ENCODE results near the gene ZNF43. TPM values are rescaled to one million over a fixed set of nuclear protein-coding genes. Genes with fewer than 3 reads are reported as not detected.
A peak's percentile ranks its signal among the peaks of the same experiment; 100 is the strongest.
"Not testable (repeated sequence)": the region's sequence is repeated elsewhere in the genome, so short reads cannot be mapped to it uniquely, and the experiment has no call there.

The ZNF43 gene
- total RNA-seq (23.4 TPM), polyA plus RNA-seq (ENCODE audit: insufficient read depth, low read depth, low replicate concordance) (4.8 TPM)
- long read RNA-seq, donor 1, full-length matches to known transcripts, result 8 of 8 reads
- long read RNA-seq, donor 1, partial matches to known transcripts, result 0 of 8 reads
- long read RNA-seq, donor 1, other reads (novel, unspliced or antisense), result 0 of 8 reads
- long read RNA-seq, donor 2, full-length matches to known transcripts, result 13 of 13 reads
- long read RNA-seq, donor 2, partial matches to known transcripts, result 0 of 13 reads
- long read RNA-seq, donor 2, other reads (novel, unspliced or antisense), result 0 of 13 reads
- long read RNA-seq, donor 3, full-length matches to known transcripts, result 5 of 5 reads
- long read RNA-seq, donor 3, partial matches to known transcripts, result 0 of 5 reads
- long read RNA-seq, donor 3, other reads (novel, unspliced or antisense), result 0 of 5 reads
- long read RNA-seq, donor 4, transcript ZNF43-204 (1 exons, 2,051 nt), result major isoform, 5 of 8 reads
- long read RNA-seq, donor 4, partial matches to known transcripts, result 0 of 8 reads
- long read RNA-seq, donor 4, other reads (novel, unspliced or antisense), result 0 of 8 reads
- long read RNA-seq, donor 5, partial matches to known transcripts, result 0 of 1 reads
- long read RNA-seq, donor 5, other reads (novel, unspliced or antisense), result 0 of 1 reads
- long read RNA-seq, donor 6, partial matches to known transcripts, result 0 of 3 reads
- long read RNA-seq, donor 6, other reads (novel, unspliced or antisense), result 0 of 3 reads
- long read RNA-seq, donor 7, transcript ZNF43-201 (4 exons, 2,881 nt), result major isoform, 10 of 17 reads
- long read RNA-seq, donor 7, partial matches to known transcripts, result 0 of 17 reads
- long read RNA-seq, donor 7, other reads (novel, unspliced or antisense), result 5 of 17 reads
- long read RNA-seq, donor 8, full-length matches to known transcripts, result 6 of 6 reads
- long read RNA-seq, donor 8, partial matches to known transcripts, result 0 of 6 reads
- long read RNA-seq, donor 8, other reads (novel, unspliced or antisense), result 0 of 6 reads
- long read RNA-seq, donor 9, full-length matches to known transcripts, result 7 of 7 reads
- long read RNA-seq, donor 9, partial matches to known transcripts, result 0 of 7 reads
- long read RNA-seq, donor 9, other reads (novel, unspliced or antisense), result 0 of 7 reads
- long read RNA-seq, donor 10, full-length matches to known transcripts, result 6 of 6 reads
- long read RNA-seq, donor 10, partial matches to known transcripts, result 0 of 6 reads
- long read RNA-seq, donor 10, other reads (novel, unspliced or antisense), result 0 of 6 reads

- H3K36me3 ChIP-seq (ENCODE audit: control insufficient read depth in 2 of 3, insufficient read depth in 3 of 3, low read length in 3 of 3), result peaks cover under 1 to 5% (median 2%) of the 10 kb centered on the region in 3 donors
- peak within 1 kb of the TSS; percentile 86 to 94 (median 89) for H3K4me3 ChIP-seq (ENCODE audit: low read length in 3 of 3)
- TF ChIP-seq CTCF (IDR thresholded peaks at IDR 0.05; ENCODE audit: borderline replicate concordance, extremely low read depth, insufficient read depth), result no peak
- intact Hi-C loops (cut with DNase I), result no loop called here
- peak; percentile 96 to 99 (median 98) for DNase-seq
- H3K27me3 ChIP-seq (ENCODE audit: control insufficient read depth, insufficient read depth, low read length), result no peaks in the 10 kb centered on the region
- H3K9ac ChIP-seq (ENCODE audit: low read length in 3 of 3), result peak within 1 kb of the TSS; percentile 57 to 95 (median 79)
- peak within 1 kb of the TSS; percentile 89 to 93 for H3K27ac ChIP-seq (ENCODE audit: low read depth in 2 of 2, low read length in 2 of 2)
- no peaks in the 10 kb centered on the region for H3K9me3 ChIP-seq (ENCODE audit: control insufficient read depth in 2 of 3, insufficient read depth in 1 of 3, low read length in 3 of 3)
- peak; percentile 95 for FAIRE-seq
- peaks cover 0 to 6% (median 0%) of the 10 kb centered on the region in 3 donors for H3K4me1 ChIP-seq (ENCODE audit: control insufficient read depth in 2 of 3, insufficient read depth in 2 of 3, low read depth in 1 of 3, low read length in 3 of 3)
These were observed at the start of gene ZNF43 for GRCh38 chr19:21835810-21836444. Gene ZNF43 (minus strand): TSS chr19:21836182. CDS start chr19:21836038, 144 bp downstream.

- intact Hi-C loops (cut with DNase I); H3K4me3 ChIP-seq (ENCODE audit: low read length in 3 of 3); H3K9ac ChIP-seq (ENCODE audit: low read length in 3 of 3); DNase-seq; H3K27me3 ChIP-seq (ENCODE audit: control insufficient read depth, insufficient read depth, low read length); H3K4me1 ChIP-seq (ENCODE audit: control insufficient read depth in 2 of 3, insufficient read depth in 2 of 3, low read depth in 1 of 3, low read length in 3 of 3); H3K27ac ChIP-seq (ENCODE audit: low read depth in 2 of 2, low read length in 2 of 2); FAIRE-seq; H3K9me3 ChIP-seq (ENCODE audit: control insufficient read depth in 2 of 3, insufficient read depth in 1 of 3, low read length in 3 of 3); H3K36me3 ChIP-seq (ENCODE audit: control insufficient read depth in 2 of 3, insufficient read depth in 3 of 3, low read length in 3 of 3): not testable (repeated sequence)
These were observed 49.5 kb upstream of the ZNF43 start for GRCh38 chr19:21885516-21885915.

GRCh38 chr19:21884786-21885185 is 48.8 kb upstream of the ZNF43 start:
- H3K4me1 ChIP-seq (ENCODE audit: control insufficient read depth in 2 of 3, insufficient read depth in 2 of 3, low read depth in 1 of 3, low read length in 3 of 3); H3K27ac ChIP-seq (ENCODE audit: low read depth in 2 of 2, low read length in 2 of 2); FAIRE-seq; intact Hi-C loops (cut with DNase I); DNase-seq; H3K36me3 ChIP-seq (ENCODE audit: control insufficient read depth in 2 of 3, insufficient read depth in 3 of 3, low read length in 3 of 3); H3K9ac ChIP-seq (ENCODE audit: low read length in 3 of 3); H3K27me3 ChIP-seq (ENCODE audit: control insufficient read depth, insufficient read depth, low read length); H3K9me3 ChIP-seq (ENCODE audit: control insufficient read depth in 2 of 3, insufficient read depth in 1 of 3, low read length in 3 of 3); H3K4me3 ChIP-seq (ENCODE audit: low read length in 3 of 3): not testable (repeated sequence)

- H3K9ac ChIP-seq (ENCODE audit: low read length in 3 of 3), result no peak overlapping the region
- DNase-seq (peak in 3 of 5 donors; percentile 15 to 69 (median 67)), FAIRE-seq (no peak)
- H3K27me3 ChIP-seq (ENCODE audit: control insufficient read depth, insufficient read depth, low read length), result peaks cover 2% of the 10 kb centered on the region
- H3K4me1 ChIP-seq (ENCODE audit: control insufficient read depth in 2 of 3, insufficient read depth in 2 of 3, low read depth in 1 of 3, low read length in 3 of 3), result no peaks in the 10 kb centered on the region
- no peaks in the 10 kb centered on the region for H3K9me3 ChIP-seq (ENCODE audit: control insufficient read depth in 2 of 3, insufficient read depth in 1 of 3, low read length in 3 of 3)
- no peaks in the 10 kb centered on the region for H3K36me3 ChIP-seq (ENCODE audit: control insufficient read depth in 2 of 3, insufficient read depth in 3 of 3, low read length in 3 of 3)
- intact Hi-C loops (cut with DNase I), result no loop called here
- TF ChIP-seq CTCF (IDR thresholded peaks at IDR 0.05; ENCODE audit: borderline replicate concordance, extremely low read depth, insufficient read depth), result no peak
- no peak overlapping the region for H3K27ac ChIP-seq (ENCODE audit: low read depth in 2 of 2, low read length in 2 of 2)
- no peak overlapping the region for H3K4me3 ChIP-seq (ENCODE audit: low read length in 3 of 3)
These were observed 47.5 kb upstream of the ZNF43 start for GRCh38 chr19:21883516-21883915.

GRCh38 chr19:21880761-21881160 is 44.8 kb upstream of the ZNF43 start:
- H3K27ac ChIP-seq (ENCODE audit: low read depth in 2 of 2, low read length in 2 of 2); H3K27me3 ChIP-seq (ENCODE audit: control insufficient read depth, insufficient read depth, low read length); H3K36me3 ChIP-seq (ENCODE audit: control insufficient read depth in 2 of 3, insufficient read depth in 3 of 3, low read length in 3 of 3); FAIRE-seq; intact Hi-C loops (cut with DNase I); H3K9me3 ChIP-seq (ENCODE audit: control insufficient read depth in 2 of 3, insufficient read depth in 1 of 3, low read length in 3 of 3); H3K4me3 ChIP-seq (ENCODE audit: low read length in 3 of 3); H3K9ac ChIP-seq (ENCODE audit: low read length in 3 of 3); DNase-seq; H3K4me1 ChIP-seq (ENCODE audit: control insufficient read depth in 2 of 3, insufficient read depth in 2 of 3, low read depth in 1 of 3, low read length in 3 of 3): not testable (repeated sequence)

Measured in kidney (tissue), 22 donors.